ENCODE data around the gene TTC24. TPM values are rescaled to one million over a fixed set of nuclear protein-coding genes. Genes with fewer than 3 reads are reported as not detected.
A peak's percentile ranks its signal among the peaks of the same experiment; 100 is the strongest.
"Not testable (repeated sequence)": the region's sequence is repeated elsewhere in the genome, so short reads cannot be mapped to it uniquely, and the experiment has no call there.

The TTC24 gene
- total RNA-seq, 4 donors from 2014 or later: not detected

DNA sequence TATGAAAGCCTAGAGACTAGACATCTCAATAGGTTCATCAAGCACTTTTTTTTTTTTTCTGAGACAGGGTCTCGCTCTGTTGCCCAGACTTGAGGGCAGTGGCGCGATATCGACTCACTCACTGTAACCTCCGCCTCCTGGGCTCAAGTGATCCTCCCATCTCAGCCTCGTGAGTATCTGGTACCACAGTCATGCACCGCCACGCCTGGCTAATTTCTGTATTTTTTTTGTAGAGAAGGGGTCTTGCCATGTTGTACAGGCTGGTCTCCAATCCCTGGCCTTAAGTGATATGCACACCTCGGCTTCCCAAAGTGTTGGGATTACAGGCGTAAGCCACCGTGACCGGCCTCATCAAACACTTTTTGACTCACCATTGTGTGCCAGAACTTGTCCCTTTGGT lies 22.4 kb downstream of the TTC24 start:
- H3K36me3 ChIP-seq: peaks cover 0 to 16% (median 0%) of the 10 kb centered on the region in 3 donors
- no peaks in the 10 kb centered on the region for H3K9me3 ChIP-seq
- H3K4me1 ChIP-seq: peaks cover 0 to 19% (median 2%) of the 10 kb centered on the region in 4 donors
- no peak for DNase-seq
- TF ChIP-seq, protein P1, sequence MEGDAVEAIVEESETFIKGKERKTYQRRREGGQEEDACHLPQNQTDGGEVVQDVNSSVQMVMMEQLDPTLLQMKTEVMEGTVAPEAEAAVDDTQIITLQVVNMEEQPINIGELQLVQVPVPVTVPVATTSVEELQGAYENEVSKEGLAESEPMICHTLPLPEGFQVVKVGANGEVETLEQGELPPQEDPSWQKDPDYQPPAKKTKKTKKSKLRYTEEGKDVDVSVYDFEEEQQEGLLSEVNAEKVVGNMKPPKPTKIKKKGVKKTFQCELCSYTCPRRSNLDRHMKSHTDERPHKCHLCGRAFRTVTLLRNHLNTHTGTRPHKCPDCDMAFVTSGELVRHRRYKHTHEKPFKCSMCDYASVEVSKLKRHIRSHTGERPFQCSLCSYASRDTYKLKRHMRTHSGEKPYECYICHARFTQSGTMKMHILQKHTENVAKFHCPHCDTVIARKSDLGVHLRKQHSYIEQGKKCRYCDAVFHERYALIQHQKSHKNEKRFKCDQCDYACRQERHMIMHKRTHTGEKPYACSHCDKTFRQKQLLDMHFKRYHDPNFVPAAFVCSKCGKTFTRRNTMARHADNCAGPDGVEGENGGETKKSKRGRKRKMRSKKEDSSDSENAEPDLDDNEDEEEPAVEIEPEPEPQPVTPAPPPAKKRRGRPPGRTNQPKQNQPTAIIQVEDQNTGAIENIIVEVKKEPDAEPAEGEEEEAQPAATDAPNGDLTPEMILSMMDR (IDR thresholded peaks at IDR 0.05): no peak
- H3K27me3 ChIP-seq: no peaks in the 10 kb centered on the region
- H3K27ac ChIP-seq: peak overlapping the region; percentile 55 to 86 (median 74)
- H3K4me3 ChIP-seq: peak overlapping the region; percentile 49 to 92 (median 72)

DNA sequence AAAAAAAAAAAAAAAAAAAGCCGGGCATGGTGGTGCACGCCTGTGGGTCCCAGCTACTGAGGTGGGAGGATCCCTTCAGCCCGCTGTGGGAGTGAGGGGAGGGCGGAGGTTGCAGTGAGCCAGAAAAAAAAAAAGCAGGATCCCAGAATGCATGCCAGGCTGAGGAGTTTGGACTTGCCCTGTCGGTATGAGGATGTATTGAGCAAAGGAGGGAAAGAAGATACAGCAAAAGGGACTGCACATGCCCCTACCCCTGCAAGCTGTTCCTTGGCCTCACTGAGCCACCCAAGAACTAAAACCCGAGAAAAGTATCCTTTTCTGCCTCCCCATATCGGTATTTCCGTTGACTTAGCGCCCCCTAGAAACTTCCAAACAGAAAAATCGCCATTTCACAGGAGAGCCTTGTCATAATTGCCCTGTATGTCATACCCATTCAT lies 23.1 kb downstream of the TTC24 start:
- no peak for TF ChIP-seq POLR2A (IDR thresholded peaks at IDR 0.05)
- TF ChIP-seq, protein P1 (IDR thresholded peaks at IDR 0.05): peak in 2 of 6 experiments; percentile 3 to 14
- no peaks in the 10 kb centered on the region for H3K9me3 ChIP-seq
- no peak overlapping the region for H3K4me3 ChIP-seq
- H3K36me3 ChIP-seq: peaks cover 0 to 9% (median 0%) of the 10 kb centered on the region in 3 donors
- DNase-seq: no peak
- H3K27me3 ChIP-seq: no peaks in the 10 kb centered on the region
- H3K4me1 ChIP-seq: peaks cover 0 to 19% (median 2%) of the 10 kb centered on the region in 4 donors
- no peak overlapping the region for H3K27ac ChIP-seq

DNA sequence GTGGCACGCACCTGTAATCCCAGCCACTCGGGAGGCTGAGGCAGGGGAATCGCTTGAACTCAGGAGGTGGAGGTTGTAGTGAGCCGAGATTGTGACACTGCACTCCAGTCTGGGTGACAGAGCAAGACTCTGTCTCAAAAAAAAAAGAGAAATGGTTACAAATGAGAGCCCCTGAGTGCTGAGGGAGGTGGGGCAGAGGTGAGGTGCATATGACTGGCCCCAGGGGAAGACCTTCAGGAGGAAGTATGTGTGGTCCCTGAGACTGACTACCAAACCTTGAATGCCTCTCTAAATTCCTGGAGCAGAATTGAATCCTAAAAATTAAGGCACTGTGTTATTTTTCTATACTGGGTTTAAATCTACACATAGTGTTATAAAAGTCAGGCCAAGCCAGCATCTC lies 27.8 kb downstream of the TTC24 start:
- H3K36me3 ChIP-seq, H3K4me1 ChIP-seq, H3K9me3 ChIP-seq, H3K27ac ChIP-seq, H3K4me3 ChIP-seq, H3K27me3 ChIP-seq: not testable (repeated sequence)
- DNase-seq: peak in 2 of 3 donors; percentile 44 to 49

DNA sequence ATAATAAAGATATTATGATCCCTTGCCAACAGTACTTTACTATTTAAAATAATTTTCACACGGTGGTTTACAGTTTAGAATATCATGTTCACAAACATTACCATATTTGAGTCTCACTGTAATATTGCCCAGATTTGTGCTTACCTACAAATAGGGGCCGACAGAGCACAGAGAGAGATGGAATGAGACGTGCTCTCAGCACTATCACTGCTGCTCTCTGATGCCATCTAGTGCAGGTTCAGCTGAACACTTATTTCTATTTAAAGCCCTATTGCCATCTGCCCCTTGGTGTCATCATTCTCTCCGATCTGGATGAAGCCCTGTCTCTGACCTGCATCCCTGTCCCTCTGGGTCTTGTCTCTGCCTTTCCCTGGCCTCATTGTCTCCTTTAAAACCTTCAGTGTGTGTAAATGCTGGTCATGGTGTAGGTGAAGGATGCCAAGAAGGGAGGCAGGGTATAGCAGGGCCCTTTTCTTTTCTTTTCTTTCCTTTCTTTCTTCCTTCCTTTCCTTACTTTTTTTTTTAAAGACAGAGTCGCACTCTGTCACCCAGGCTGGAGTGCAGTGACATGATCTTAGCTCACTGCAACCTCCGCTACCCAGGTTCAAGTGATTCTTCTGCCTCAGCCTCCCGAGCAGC lies 28.6 kb downstream of the TTC24 start:
- H3K27ac ChIP-seq: no peak overlapping the region
- peak in 2 of 3 donors; percentile 52 to 80 for DNase-seq
- no peak overlapping the region for H3K4me3 ChIP-seq
- H3K36me3 ChIP-seq: no peaks in the 10 kb centered on the region
- TF ChIP-seq, protein P1 (IDR thresholded peaks at IDR 0.05): peak; percentile 53 to 93 (median 82)
- no peak for TF ChIP-seq POLR2A (IDR thresholded peaks at IDR 0.05)
- H3K27me3 ChIP-seq: no peaks in the 10 kb centered on the region
- H3K4me1 ChIP-seq: no peaks in the 10 kb centered on the region
- H3K9me3 ChIP-seq: no peaks in the 10 kb centered on the region

DNA sequence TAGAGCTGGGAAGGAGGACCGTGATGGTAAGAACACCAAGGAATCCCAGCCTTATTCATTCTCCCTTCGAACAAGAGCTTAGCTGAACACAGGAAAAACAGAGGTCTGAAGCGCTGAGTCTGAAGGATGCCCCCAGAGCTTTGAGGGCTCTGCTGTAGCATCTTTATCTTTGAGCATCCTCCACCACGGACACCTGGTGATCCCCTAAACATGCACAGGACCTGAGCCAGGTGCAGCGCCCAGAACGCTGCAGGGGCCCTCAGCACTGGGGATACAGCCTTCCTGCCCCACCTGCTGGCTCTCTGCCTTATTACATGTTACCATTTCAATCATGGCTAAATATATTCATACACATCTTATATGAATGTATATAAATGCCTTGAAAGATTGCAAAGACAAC lies 29.5 kb downstream of the TTC24 start:
- no peaks in the 10 kb centered on the region for H3K4me1 ChIP-seq
- H3K27me3 ChIP-seq: no peaks in the 10 kb centered on the region
- H3K4me3 ChIP-seq: no peak overlapping the region
- peak in 2 of 3 donors; percentile 61 to 80 for DNase-seq
- TF ChIP-seq, protein P1 (IDR thresholded peaks at IDR 0.05): peak; percentile 21 to 73 (median 62)
- TF ChIP-seq POLR2A (IDR thresholded peaks at IDR 0.05): no peak
- no peaks in the 10 kb centered on the region for H3K9me3 ChIP-seq
- no peak overlapping the region for H3K27ac ChIP-seq
- no peaks in the 10 kb centered on the region for H3K36me3 ChIP-seq

DNA sequence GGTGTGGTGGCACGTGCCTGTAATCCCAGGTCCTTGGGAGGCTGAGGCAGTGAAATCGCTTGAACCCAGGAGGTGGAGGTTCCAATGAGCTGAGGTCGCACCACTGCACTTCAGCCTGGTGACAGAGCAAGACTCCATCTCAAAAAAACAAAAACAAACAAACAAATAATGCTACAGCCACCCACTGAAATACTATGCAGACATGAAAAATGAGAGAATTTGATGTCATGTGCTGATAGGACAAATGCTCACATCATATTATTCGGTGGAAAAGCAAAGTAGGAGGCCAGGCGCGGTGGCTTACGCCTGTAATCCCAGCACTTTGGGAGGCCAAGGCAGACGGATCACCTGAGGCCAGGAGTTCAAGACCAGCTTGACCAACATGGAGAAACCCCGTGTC lies 30.5 kb downstream of the TTC24 start:
- H3K4me3 ChIP-seq, DNase-seq, H3K36me3 ChIP-seq, H3K27ac ChIP-seq, H3K27me3 ChIP-seq, H3K4me1 ChIP-seq, H3K9me3 ChIP-seq: not testable (repeated sequence)

DNA sequence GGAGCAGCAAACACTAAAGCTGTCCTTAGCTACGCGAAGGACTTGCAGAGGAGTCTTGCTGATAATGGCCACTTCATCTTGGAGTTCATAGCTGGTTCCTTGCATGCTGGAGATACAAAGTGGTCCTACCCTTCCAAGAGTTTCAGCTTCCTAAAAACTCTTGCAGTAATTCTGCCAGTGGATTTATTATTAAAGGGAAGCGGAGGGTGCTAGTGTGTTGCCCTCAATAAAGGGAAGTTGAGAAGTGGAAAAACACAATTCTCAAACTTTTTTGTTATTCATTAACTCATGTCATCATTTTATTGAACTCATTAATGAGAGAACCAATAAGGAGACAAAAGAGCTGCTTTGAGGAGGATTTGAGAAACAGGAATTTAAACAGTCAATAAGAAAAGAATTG lies 33.1 kb downstream of the TTC24 start:
- no peak for DNase-seq
- no peaks in the 10 kb centered on the region for H3K36me3 ChIP-seq
- no peaks in the 10 kb centered on the region for H3K9me3 ChIP-seq
- H3K4me1 ChIP-seq: peaks cover 0 to 10% (median 0%) of the 10 kb centered on the region in 4 donors
- TF ChIP-seq, protein P1 (IDR thresholded peaks at IDR 0.05): no peak
- TF ChIP-seq POLR2A (IDR thresholded peaks at IDR 0.05): no peak
- H3K27me3 ChIP-seq: no peaks in the 10 kb centered on the region
- H3K27ac ChIP-seq: no peak overlapping the region
- H3K4me3 ChIP-seq: no peak overlapping the region
